Measurements from ENCODE around the gene PEX19.

Gene PEX19

GRCh38 chr1:160284782-160285344, at the start of gene PEX19:
TSS of gene PEX19 (minus strand) at chr1:160285133. CDS start at chr1:160285124, 9 bp downstream.
- TF ChIP-seq CTCF (IDR thresholded peaks at IDR 0.05; ENCODE audit: low read depth, low read length): no peak
- peak; percentile 81 for DNase-seq (ENCODE audit: extremely low read depth, low read depth)

GRCh38 chr1:160332516-160332915, 47.6 kb upstream of the PEX19 start:
- TF ChIP-seq CTCF (IDR thresholded peaks at IDR 0.05; ENCODE audit: low read depth, low read length): no peak
- no peak for DNase-seq (ENCODE audit: extremely low read depth, low read depth)

GRCh38 chr1:160330119-160330518, 45.2 kb upstream of the PEX19 start:
- no peak for DNase-seq (ENCODE audit: extremely low read depth, low read depth)
- TF ChIP-seq CTCF (IDR thresholded peaks at IDR 0.05; ENCODE audit: low read depth, low read length): no peak

- no peak for TF ChIP-seq CTCF (IDR thresholded peaks at IDR 0.05; ENCODE audit: low read depth, low read length)
- DNase-seq (ENCODE audit: extremely low read depth, low read depth): no peak
Observed at GRCh38 chr1:160328184-160328583, 43.3 kb upstream of the PEX19 start.

GRCh38 chr1:160326418-160326817, 41.5 kb upstream of the PEX19 start:
- no peak for DNase-seq (ENCODE audit: extremely low read depth, low read depth)
- no peak for TF ChIP-seq CTCF (IDR thresholded peaks at IDR 0.05; ENCODE audit: low read depth, low read length)

GRCh38 chr1:160325252-160325651, 40.3 kb upstream of the PEX19 start:
- TF ChIP-seq CTCF (IDR thresholded peaks at IDR 0.05; ENCODE audit: low read depth, low read length): no peak
- DNase-seq (ENCODE audit: extremely low read depth, low read depth): no peak

- TF ChIP-seq CTCF (IDR thresholded peaks at IDR 0.05; ENCODE audit: low read depth, low read length): no peak
- no peak for DNase-seq (ENCODE audit: extremely low read depth, low read depth)
Observed at GRCh38 chr1:160322831-160323230, 37.9 kb upstream of the PEX19 start.

Measured in AG09319 (cell line).